PC-9 (cell line): ENCODE measurements around the gene ANKRD11.

Experiments used
- CTCF ChIP-seq: fragments of 200-600 bp; sonication (generic); conservative IDR thresholded peaks from 2 replicates; pipeline ENCODE4 v1.6.1; 2017; ENCODE audit warnings: mixed run types, antibody characterized with exemption, mild to moderate bottlenecking, moderate library complexity
- EZH2 ChIP-seq: fragments of 200-600 bp; sonication (generic); IDR thresholded peaks from 2 replicates; pipeline ENCODE4 v1.8.0; 2017; ENCODE audit warnings: antibody characterized with exemption, low read depth

GRCh38 chr16:89304941-89305705 is 185.2 kb downstream of the ANKRD11 start:
- no peak for TF ChIP-seq CTCF
- no peak for TF ChIP-seq EZH2
